Suprapubic skin (tissue), 3 donors: ENCODE data around the gene SH3BP1.
"Not testable (repeated sequence)": the region's sequence is repeated elsewhere in the genome, so short reads cannot be mapped to it uniquely, and the experiment has no call there.

Experiments
- CTCF ChIP-seq, 2 donors: fragments of 200-600 bp in 1 of 2; fragments of 450-650 bp in 1 of 2; sonication (generic) in 1 of 2; IDR thresholded peaks; one replicate each; pipeline ENCODE4 v1.5.1; 2016 to 2019; ENCODE audit warnings: antibody characterized with exemption in 2 of 2, mild to moderate bottlenecking in 1 of 2, moderate library complexity in 1 of 2
- EP300 ChIP-seq: sonication (generic); formaldehyde crosslinking; IDR thresholded peaks from one replicate; pipeline ENCODE4 v1.6.1; 2017; ENCODE audit warnings: antibody characterized with exemption

GRCh38 chr22:37694131-37694530, 54.7 kb downstream of the SH3BP1 start:
- TF ChIP-seq CTCF (IDR thresholded peaks at IDR 0.05); EP300: not testable (repeated sequence)
